ENCODE data around the gene RIC8B. TPM values are rescaled to one million over a fixed set of nuclear protein-coding genes. Genes with fewer than 3 reads are reported as not detected.
"Not testable (repeated sequence)": the region's sequence is repeated elsewhere in the genome, so short reads cannot be mapped to it uniquely, and the experiment has no call there.

The RIC8B gene
- total RNA-seq, 1 donor from 2014 or later: 11.6 TPM

DNA sequence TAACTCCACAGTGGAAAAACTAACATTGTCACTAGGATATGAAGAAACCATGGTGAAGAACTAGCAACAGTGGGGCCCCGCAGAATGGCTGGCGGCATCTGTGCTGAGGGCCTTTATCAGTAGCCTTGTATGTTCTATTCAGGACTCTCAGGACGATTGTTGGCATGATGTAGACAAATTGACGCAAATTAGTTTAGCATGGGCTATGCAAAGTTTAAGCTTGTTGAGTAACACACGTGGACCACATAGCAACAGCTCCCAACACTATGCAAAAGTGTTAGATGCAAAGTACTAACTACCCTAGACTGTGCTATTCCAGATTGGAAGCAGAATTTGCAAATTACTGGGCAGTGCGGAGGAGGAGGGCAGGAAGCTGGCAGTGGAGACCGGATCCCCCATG lies 143.0 kb downstream of the RIC8B start:
- Histone ChIP-seq H3K4me1 (no peaks in the 10 kb centered on the region), H3K4me3 (no peak overlapping the region), H3K9me3 (no peaks in the 10 kb centered on the region), H3K27me3 (peaks cover 21% of the 10 kb centered on the region), H3K27ac (no peak overlapping the region), H3K36me3 (no peaks in the 10 kb centered on the region)
- intact Hi-C loops (cut with DNase I): no loop called here
- TF ChIP-seq, protein P1, sequence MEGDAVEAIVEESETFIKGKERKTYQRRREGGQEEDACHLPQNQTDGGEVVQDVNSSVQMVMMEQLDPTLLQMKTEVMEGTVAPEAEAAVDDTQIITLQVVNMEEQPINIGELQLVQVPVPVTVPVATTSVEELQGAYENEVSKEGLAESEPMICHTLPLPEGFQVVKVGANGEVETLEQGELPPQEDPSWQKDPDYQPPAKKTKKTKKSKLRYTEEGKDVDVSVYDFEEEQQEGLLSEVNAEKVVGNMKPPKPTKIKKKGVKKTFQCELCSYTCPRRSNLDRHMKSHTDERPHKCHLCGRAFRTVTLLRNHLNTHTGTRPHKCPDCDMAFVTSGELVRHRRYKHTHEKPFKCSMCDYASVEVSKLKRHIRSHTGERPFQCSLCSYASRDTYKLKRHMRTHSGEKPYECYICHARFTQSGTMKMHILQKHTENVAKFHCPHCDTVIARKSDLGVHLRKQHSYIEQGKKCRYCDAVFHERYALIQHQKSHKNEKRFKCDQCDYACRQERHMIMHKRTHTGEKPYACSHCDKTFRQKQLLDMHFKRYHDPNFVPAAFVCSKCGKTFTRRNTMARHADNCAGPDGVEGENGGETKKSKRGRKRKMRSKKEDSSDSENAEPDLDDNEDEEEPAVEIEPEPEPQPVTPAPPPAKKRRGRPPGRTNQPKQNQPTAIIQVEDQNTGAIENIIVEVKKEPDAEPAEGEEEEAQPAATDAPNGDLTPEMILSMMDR (IDR thresholded peaks at IDR 0.05): no peak
- DNase-seq (no peak), ATAC-seq (no peak)

DNA sequence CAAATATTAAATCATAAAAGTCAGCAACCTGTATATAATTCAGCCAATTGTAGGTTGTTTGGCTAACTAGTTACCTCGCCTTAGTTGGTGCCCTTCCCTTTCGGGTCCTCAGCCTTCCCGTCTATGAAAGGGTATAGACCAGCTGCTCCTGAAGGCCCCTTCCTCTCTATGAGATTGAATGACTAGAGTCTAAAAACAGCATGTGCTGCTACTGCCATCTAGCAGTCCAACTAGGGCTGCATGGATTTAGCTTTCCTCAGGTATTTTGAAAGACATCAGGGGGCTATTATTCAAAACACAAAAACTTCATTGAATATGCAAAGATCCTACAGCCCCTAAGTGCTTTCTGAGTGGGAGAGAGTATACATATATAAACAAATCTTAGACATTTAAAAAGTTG lies 144.3 kb downstream of the RIC8B start:
- ATAC-seq: no peak
- intact Hi-C loops (cut with DNase I): no loop called here
- H3K36me3 ChIP-seq: no peaks in the 10 kb centered on the region
- H3K27ac ChIP-seq: no peak overlapping the region
- TF ChIP-seq, protein P1 (IDR thresholded peaks at IDR 0.05): peak; percentile 28
- H3K4me1 ChIP-seq: no peaks in the 10 kb centered on the region
- peaks cover 15% of the 10 kb centered on the region for H3K27me3 ChIP-seq
- DNase-seq: no peak
- no peak overlapping the region for H3K4me3 ChIP-seq
- H3K9me3 ChIP-seq: no peaks in the 10 kb centered on the region

DNA sequence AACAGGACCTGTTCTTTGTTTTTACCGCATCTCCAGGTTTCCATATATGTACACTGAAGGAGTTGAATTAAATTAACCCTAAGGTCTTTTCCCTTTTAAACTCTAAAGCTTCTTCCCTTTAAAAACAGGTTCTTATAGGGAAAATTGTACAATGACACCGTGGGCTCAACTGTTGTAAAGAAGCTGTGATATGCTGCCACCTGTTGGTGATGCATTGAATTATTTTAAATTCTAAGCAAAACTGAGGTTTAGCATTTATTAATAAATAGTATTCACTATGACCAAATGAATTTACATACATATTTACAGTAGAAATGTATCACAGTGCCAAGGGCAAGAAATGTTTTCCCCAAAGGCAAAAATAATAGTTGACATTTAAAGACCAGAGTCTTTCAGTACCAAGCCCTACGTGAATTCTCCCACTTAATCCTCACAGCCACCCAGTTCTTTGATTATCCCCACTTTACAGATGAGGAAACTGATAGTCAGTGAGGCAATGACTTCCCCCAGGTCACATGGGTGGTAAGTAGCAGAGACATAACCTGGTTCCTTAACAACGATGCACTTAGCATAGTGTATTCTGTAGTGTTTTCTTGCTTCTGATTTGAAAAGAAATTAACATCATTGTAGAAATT lies 145.5 kb downstream of the RIC8B start:
- Histone ChIP-seq H3K27ac (no peak overlapping the region), H3K4me3 (no peak overlapping the region), H3K36me3 (no peaks in the 10 kb centered on the region), H3K9me3 (no peaks in the 10 kb centered on the region), H3K4me1 (no peaks in the 10 kb centered on the region), H3K27me3 (peaks cover 12% of the 10 kb centered on the region)
- peak; percentile 68 for ATAC-seq
- TF ChIP-seq, protein P1 (IDR thresholded peaks at IDR 0.05): peak; percentile 84
- no peak for DNase-seq
- intact Hi-C loops (cut with DNase I): loop anchor here (5.0 kb wide), 1 partner anchor 533 kb away; no protein-coding TSS in a partner anchor

DNA sequence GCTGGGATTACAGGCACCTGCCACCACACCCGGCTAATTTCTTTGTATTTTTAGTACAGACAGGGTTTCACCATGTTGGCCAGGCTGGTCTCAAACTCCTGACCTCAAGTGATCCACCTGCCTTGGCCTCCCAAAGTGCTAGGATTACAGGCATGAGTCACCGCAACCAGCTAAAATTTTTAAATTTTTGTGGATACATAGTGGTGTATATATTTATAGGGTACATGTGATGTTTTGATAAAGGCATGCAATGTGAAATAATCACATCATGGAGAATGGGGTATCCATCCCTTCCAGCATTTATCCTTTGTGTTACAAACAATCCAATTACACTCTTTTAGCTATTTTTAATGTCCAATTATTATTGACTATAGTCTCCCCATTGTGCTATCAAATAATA lies 147.5 kb downstream of the RIC8B start:
- intact Hi-C loops (cut with DNase I): loop anchor here (5.0 kb wide), 1 partner anchor 535 kb away; no protein-coding TSS in a partner anchor

DNA sequence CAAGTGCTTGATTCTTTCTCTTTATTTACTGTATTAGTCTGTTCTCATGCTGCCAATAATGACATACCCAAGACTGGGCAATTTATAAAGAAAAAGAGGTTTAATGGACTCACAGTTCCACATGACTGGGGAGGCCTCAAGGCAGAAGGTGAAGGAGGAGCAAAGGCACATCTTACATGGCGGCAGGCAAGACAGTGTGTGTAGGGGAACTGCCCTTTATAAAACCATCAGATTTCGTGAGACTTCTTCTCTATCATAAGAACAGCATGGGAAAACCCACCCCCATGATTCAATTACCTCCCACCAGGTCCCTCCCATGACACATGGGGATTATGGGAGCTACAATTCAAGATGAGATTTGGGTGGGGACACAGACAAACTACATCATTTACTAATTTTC lies 149.1 kb downstream of the RIC8B start:
- not testable (repeated sequence) for H3K27me3 ChIP-seq, H3K4me3 ChIP-seq, DNase-seq, H3K27ac ChIP-seq, H3K4me1 ChIP-seq, ATAC-seq, H3K9me3 ChIP-seq, H3K36me3 ChIP-seq
- intact Hi-C loops (cut with DNase I): loop anchor here (5.0 kb wide), 1 partner anchor 536 kb away; no protein-coding TSS in a partner anchor

More for the DNA sequence above, 147.5 kb downstream of the RIC8B start:
- not testable (repeated sequence) for ATAC-seq, DNase-seq, H3K4me1 ChIP-seq, H3K27me3 ChIP-seq, H3K9me3 ChIP-seq, H3K27ac ChIP-seq, H3K36me3 ChIP-seq, H3K4me3 ChIP-seq

DNA sequence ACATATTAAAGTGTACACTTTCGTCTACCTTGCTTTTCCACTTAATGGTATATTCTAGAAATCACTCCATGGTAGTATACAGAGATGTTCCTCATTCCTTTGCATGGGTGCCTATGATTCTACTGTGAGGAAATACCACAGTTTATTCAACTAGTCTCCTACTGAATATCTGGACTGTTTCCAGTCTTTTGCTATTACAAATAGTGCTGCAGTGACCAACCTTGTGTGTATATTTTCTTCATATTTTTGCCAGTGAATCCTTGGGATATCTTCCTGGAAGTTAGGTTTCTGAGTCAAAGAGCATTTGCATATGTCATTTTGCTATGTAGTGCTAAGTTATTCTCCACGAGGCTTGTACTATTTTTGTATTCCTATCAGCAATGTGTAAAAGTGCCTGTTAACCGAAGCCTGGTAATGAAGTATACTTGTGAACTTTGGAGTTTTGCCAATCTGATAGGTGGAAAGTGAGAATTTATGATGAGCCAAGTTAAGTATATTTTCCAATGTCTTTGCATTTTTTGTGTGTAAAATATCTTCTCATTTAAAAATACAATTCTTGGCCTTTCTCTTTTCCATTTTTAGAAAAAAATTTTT lies 149.9 kb downstream of the RIC8B start:
- intact Hi-C loops (cut with DNase I): loop anchor here (5.0 kb wide), 1 partner anchor 537 kb away; no protein-coding TSS in a partner anchor
- ATAC-seq (no peak), DNase-seq (no peak)
- no peaks in the 10 kb centered on the region for H3K9me3 ChIP-seq
- no peak overlapping the region for H3K4me3 ChIP-seq
- TF ChIP-seq, protein P1 (IDR thresholded peaks at IDR 0.05): no peak
- H3K4me1 ChIP-seq: no peaks in the 10 kb centered on the region
- peaks cover 5% of the 10 kb centered on the region for H3K27me3 ChIP-seq
- H3K27ac ChIP-seq: no peak overlapping the region
- no peaks in the 10 kb centered on the region for H3K36me3 ChIP-seq

All from upper lobe of right lung (tissue), 1 donor.